ENCODE results near the gene VWA3B. TPM values are rescaled to one million over a fixed set of nuclear protein-coding genes. Genes with fewer than 3 reads are reported as not detected.
"Not testable (repeated sequence)": the region's sequence is repeated elsewhere in the genome, so short reads cannot be mapped to it uniquely, and the experiment has no call there.

VWA3B gene
- total RNA-seq = not detected in 2 replicates

GRCh38 chr2:98086491-98087446 lies at the start of gene VWA3B:
Gene VWA3B, plus strand, starts transcription at chr2:98087167. Its CDS starts 5,926 bp downstream, at chr2:98093093.
- intact Hi-C loops (cut with micrococcal nuclease) = loop anchor here (1.0 to 10.0 kb wide), 5 partner anchors 91 to 1068 kb away; partner anchors contain the start of genes COX5B, LIPT1, TMEM131 and TSGA10

- intact Hi-C loops (cut with micrococcal nuclease) = no loop called here
These were observed 49.8 kb upstream of the VWA3B start for GRCh38 chr2:98037206-98037605.

DNA sequence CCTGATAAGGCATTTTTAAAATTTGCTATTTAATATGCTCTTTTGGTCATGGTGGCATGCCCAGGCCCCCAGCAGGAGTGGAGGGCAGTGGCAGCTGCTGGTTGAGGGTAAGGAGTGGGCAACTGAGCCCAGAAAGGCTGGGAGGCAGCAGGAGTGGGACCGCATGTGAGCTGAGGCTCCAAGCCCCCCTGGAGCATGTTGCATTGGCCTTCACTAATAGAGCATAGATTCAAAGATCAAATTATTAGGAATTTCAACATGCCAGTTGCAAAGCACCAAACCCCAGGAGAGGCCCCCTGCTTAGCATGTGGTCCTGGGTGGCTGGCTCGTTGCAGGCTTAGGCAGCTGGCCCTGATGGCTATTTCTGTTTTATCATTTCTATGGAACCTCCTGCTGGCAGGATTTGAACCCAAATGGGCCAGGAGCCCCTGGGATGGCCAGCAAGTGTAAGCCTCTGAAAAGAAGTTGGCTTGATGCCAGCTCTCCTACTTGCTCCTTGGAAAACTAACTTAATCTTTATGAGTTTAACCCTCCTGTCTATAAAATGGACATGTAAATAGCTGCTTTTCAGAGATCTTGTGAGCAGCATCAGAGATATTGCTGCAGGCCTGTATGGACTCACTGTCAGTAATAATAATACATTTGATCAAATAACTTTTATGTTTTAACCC lies 49.2 kb upstream of the VWA3B start:
- intact Hi-C loops (cut with micrococcal nuclease) = no loop called here

- intact Hi-C loops (cut with micrococcal nuclease) = no loop called here
These were observed 47.7 kb upstream of the VWA3B start for GRCh38 chr2:98039085-98039756.

DNA sequence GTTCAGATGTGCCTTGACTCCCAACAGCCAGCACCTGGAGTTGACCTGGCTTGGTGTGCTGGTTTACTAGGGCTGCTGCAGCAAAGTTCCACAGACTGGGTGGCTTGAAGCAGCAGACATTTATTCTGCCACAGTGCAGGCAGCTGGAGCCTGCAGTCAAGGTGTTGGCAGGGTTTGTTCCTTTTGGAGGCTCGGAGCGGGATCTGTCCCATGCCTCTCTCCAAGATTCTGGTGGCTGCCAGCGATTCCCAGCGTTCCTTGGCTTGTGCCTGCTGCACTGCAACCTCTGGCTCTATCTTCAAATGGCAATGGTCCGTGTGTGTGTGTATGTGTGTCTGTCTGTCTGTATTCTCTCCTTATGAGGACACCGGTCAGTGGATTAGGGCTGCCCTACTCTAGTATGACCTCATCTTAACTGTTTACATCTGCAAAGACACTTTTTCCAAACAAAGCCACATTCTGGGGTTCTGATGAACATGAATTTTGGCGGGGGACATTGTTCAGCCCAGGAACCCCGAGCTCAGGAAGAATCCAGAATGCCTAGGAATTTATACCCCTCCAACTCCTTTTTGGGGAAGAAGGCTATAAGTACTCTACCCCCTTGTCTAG lies 46.5 kb upstream of the VWA3B start:
- intact Hi-C loops (cut with micrococcal nuclease) = no loop called here

DNA sequence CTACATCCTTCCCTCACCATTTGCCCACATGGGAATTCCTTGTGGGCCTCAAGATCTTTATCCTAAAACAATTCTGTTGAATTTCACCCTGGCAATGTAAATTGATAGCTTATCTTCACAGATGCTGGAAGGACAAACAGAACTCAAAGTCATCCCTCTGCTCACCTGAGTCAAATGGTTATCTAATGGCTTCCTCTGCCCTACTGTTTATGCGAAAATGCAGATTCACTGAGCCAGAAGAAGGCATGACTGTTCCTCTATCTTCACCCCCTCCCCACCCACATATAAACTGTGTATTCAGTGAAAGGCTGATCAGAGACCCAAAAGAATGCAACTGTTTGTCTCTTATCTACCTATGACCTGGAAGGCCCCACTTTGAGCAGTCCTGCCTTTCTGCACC lies 43.9 kb upstream of the VWA3B start:
- intact Hi-C loops (cut with micrococcal nuclease) = no loop called here

- intact Hi-C loops (cut with micrococcal nuclease) = not testable (repeated sequence)
These were observed 42.2 kb upstream of the VWA3B start for GRCh38 chr2:98044730-98045129.

DNA sequence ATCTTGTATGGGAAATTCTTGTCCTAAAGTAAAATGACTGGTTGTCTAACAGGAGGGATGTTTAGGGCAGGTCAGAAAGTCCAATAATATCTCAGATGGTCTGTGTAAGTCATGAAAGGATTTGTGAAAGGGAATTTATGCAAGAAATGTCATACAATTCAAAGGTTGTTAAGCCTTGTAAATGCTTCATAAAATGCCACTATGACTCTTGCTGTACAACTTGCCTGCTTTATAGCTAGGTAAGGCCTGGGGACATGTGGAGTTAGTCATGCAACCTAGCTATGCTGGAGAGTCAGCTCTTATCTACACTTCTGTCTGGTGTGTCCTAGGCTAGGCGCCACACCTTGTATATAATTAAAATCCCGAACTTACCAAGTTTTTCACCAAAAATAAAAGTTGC lies 36.9 kb upstream of the VWA3B start:
- intact Hi-C loops (cut with micrococcal nuclease) = no loop called here

GRCh38 chr2:98058191-98058975 lies 28.6 kb upstream of the VWA3B start:
- intact Hi-C loops (cut with micrococcal nuclease) = no loop called here

DNA sequence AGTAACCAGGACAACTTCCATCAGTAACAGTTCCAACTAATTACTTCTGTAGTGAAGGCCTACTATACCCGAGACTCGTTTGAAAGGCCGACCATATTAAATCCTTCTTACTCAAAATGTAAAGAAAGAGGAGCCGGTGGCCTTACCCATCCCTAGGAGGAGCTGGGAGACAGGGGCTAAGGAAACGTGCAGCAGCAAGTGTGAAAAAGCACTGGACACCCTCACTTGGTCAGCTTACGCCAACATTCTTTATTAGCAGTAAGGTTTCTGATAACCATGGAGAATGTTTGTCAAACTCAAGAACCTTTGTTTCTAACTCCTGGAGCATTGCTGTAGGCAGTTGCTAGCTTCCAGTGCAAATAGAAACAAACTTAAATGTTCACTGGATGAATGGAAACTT lies 26.7 kb upstream of the VWA3B start:
- intact Hi-C loops (cut with micrococcal nuclease) = no loop called here

- intact Hi-C loops (cut with micrococcal nuclease) = no loop called here
These were observed 23.6 kb upstream of the VWA3B start for GRCh38 chr2:98063291-98063854.

DNA sequence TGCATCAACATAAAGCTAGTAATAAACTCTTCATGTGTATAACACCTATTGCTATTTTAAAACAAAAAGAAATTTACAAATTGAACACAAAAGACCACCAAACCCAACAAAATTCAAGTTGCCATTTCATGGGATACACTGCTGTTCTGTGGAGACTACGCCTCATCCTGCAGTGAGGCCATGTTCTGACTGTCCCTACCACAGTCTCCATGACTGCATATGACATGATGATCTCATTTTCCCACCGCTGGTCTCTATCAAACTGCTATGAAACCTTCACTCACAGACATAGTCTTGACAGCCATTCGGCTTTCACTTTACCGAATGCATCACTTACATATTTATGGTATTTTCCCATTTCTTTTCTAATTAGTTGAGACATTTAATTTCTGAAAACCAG lies 21.2 kb upstream of the VWA3B start:
- intact Hi-C loops (cut with micrococcal nuclease) = no loop called here

DNA sequence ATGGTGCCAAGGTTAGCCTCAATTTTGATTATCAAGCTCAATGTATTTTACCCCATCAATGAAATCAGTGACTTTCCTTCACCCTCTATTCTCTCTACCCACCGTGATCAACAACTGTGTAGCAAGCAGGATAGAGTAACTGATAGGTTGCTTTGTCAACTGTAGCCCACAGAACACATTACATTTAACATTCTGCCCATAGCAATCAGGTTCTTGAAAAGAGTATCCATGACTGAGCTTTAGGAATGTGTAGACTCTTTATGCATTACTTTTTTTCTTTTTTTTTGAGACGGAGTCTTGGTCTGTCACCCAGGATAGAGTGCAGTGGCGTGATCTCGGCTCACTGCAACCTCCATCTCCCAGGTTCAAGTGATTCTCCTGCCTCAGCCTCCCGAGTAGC lies 19.8 kb upstream of the VWA3B start:
- intact Hi-C loops (cut with micrococcal nuclease) = no loop called here

- intact Hi-C loops (cut with micrococcal nuclease) = no loop called here
These were observed 16.9 kb upstream of the VWA3B start for GRCh38 chr2:98070081-98070480.

GRCh38 chr2:98072442-98072841 lies 14.5 kb upstream of the VWA3B start:
- intact Hi-C loops (cut with micrococcal nuclease) = no loop called here

- intact Hi-C loops (cut with micrococcal nuclease) = no loop called here
These were observed 8.3 kb upstream of the VWA3B start for GRCh38 chr2:98078701-98079100.

DNA sequence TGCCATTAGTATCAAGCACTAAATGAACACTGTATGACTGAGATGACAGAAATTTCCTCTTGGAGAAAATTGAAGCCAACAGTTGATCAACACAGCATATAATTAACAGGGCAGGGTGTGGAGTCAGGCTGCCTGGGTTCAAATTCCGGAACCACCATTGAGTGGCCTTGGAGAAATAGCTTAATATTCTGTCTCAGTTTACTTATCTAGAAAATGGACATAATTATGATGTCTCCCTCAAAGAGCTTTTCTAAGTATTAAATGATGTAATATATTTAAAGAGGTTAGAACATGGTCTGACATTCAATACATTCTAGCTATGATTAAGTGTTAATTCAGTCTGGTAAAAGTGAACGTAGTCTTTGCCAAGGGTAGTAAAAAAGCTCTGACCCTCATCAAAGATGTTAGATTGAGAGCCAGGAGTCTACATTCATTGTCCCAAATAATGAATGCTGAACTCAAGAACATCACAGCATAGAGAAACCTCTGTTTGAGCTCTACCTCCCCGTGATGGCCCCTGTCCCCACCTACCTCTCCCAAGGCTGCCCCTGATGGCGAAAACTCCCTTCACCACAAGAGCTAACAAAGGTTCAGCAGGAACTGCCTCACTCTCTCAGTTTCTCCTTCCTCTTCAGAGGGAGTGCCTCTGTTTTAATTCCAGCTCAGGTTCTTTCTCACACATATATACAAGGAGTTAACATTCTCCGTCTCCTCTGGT lies 2.7 kb upstream of the VWA3B start:
- intact Hi-C loops (cut with micrococcal nuclease) = loop anchor here (10.0 kb wide), 2 partner anchors 370 to 1070 kb away; partner anchors contain the start of genes LIPT1, TSGA10 and ZAP70

GRCh38 chr2:98084869-98085238 lies 2.1 kb upstream of the VWA3B start:
- intact Hi-C loops (cut with micrococcal nuclease) = loop anchor here (5.0 to 10.0 kb wide), 3 partner anchors 370 to 1070 kb away; partner anchors contain the start of genes COX5B, LIPT1, TSGA10 and ZAP70

GRCh38 chr2:98085649-98086048 lies 1.3 kb upstream of the VWA3B start:
- intact Hi-C loops (cut with micrococcal nuclease) = loop anchor here (2.0 to 10.0 kb wide), 4 partner anchors 279 to 1069 kb away; partner anchors contain the start of genes COX5B, LIPT1, TSGA10 and ZAP70

All from T-helper 1 cell treated with Interleukin-12 subunit alpha and Interleukin-12 subunit beta and Interleukin-4 antibody, amounts not matched to agents 30 ng/mL and 1 ng/mL, for 36 hours (primary cell).